ENCODE data around the gene MCCC2. TPM values are rescaled to one million over a fixed set of nuclear protein-coding genes. Genes with fewer than 3 reads are reported as not detected.
"Not testable (repeated sequence)": the region's sequence is repeated elsewhere in the genome, so short reads cannot be mapped to it uniquely, and the experiment has no call there.

The MCCC2 gene
- total and polyA plus RNA-seq, 2 experiments from 2014 or later, result 31.9 to 59.1 TPM

GRCh38 chr5:71664615-71665014, 77.5 kb downstream of the MCCC2 start:
- H3K27ac ChIP-seq (ENCODE audit: low read depth); H3K27ac Mint-ChIP-seq; H4K20me1 ChIP-seq (replicated peaks; ENCODE audit: insufficient read depth); H3K27me3 Mint-ChIP-seq (ENCODE audit: insufficient read depth, low read depth, poor library complexity); H3K4me3 Mint-ChIP-seq; ATAC-seq; H3K36me3 ChIP-seq (ENCODE audit: insufficient read depth); H3K4me1 Mint-ChIP-seq; H3K9me3 Mint-ChIP-seq; H3K4me1 ChIP-seq (ENCODE audit: insufficient read depth); H3F3A ChIP-seq (replicated peaks; ENCODE audit: low read depth); H3K36me3 Mint-ChIP-seq (ENCODE audit: low read depth); H3K4me3 ChIP-seq; H2AFZ ChIP-seq; H3K79me2 ChIP-seq (replicated peaks; ENCODE audit: insufficient read depth); DNase-seq (ENCODE audit: low spot score); H3K4me2 ChIP-seq; H3K9me2 ChIP-seq (ENCODE audit: insufficient read depth); H3K27me3 ChIP-seq (ENCODE audit: insufficient read depth): not testable (repeated sequence)

GRCh38 chr5:71666321-71666720, 79.2 kb downstream of the MCCC2 start:
- no peaks in the 10 kb centered on the region for H3K36me3 ChIP-seq (ENCODE audit: insufficient read depth)
- Mint-ChIP-seq H3K27ac (no peak overlapping the region), H3K4me3 (no peak overlapping the region), H3K9me3 (no peaks in the 10 kb centered on the region), H3K36me3 (ENCODE audit: low read depth) (no peaks in the 10 kb centered on the region; the same call in 2 of the 3 replicates), H3K4me1 (peaks cover 6% of the 10 kb centered on the region), H3K27me3 (ENCODE audit: insufficient read depth, low read depth, poor library complexity) (peaks cover 2% of the 10 kb centered on the region)
- no peak for DNase-seq (ENCODE audit: low spot score)
- H3K79me2 ChIP-seq (replicated peaks; ENCODE audit: insufficient read depth), result no peaks in the 10 kb centered on the region
- H3K4me3 ChIP-seq, result no peak overlapping the region
- H3K27ac ChIP-seq (ENCODE audit: low read depth), result no peak overlapping the region
- no peaks in the 10 kb centered on the region for H3K4me1 ChIP-seq (ENCODE audit: insufficient read depth)
- ATAC-seq, result no peak
- no peaks in the 10 kb centered on the region for H4K20me1 ChIP-seq (replicated peaks; ENCODE audit: insufficient read depth)
- TF ChIP-seq ZNF462 (CRISPR knock-in tag; IDR thresholded peaks at IDR 0.05), result no peak
- no peak for TF ChIP-seq CTCF (conservative IDR thresholded peaks at IDR 0.05; ENCODE audit: low read depth in 2 of 2)
- no peak for TF ChIP-seq ETS1 (IDR thresholded peaks at IDR 0.05)
- no peak for TF ChIP-seq ZNF331 (CRISPR knock-in tag; IDR thresholded peaks at IDR 0.05; ENCODE audit: low read depth)
- TF ChIP-seq STAT1 (IDR thresholded peaks at IDR 0.05; ENCODE audit: unreplicated experiment), result no peak
- TF ChIP-seq CREB1 (CRISPR knock-in tag; IDR thresholded peaks at IDR 0.05; ENCODE audit: low read depth), result no peak
- no peak for TF ChIP-seq ZNF114 (CRISPR knock-in tag; IDR thresholded peaks at IDR 0.05)
- no peak for TF ChIP-seq JUNB (IDR thresholded peaks at IDR 0.05; ENCODE audit: unreplicated experiment)
- no peak for TF ChIP-seq EZH2phosphoT487 (IDR thresholded peaks at IDR 0.05; ENCODE audit: unreplicated experiment)
- TF ChIP-seq EZH2 (IDR thresholded peaks at IDR 0.05; ENCODE audit: low read depth, unreplicated experiment), result no peak
- TF ChIP-seq POLR2AphosphoS5 (IDR thresholded peaks at IDR 0.05; ENCODE audit: low read depth), result no peak
- H3K27me3 ChIP-seq (ENCODE audit: insufficient read depth), result no peaks in the 10 kb centered on the region
- no peak overlapping the region for H2AFZ ChIP-seq
- no peaks in the 10 kb centered on the region for H3K9me2 ChIP-seq (ENCODE audit: insufficient read depth)
- no peak overlapping the region for H3K4me2 ChIP-seq
- H3F3A ChIP-seq (replicated peaks; ENCODE audit: low read depth), result no peaks in the 10 kb centered on the region

Measured in GM23338 (cell line).